Middle frontal gyrus (tissue), 1 donor: Measurements from ENCODE around the gene AUNIP.
"Not testable (repeated sequence)": the region's sequence is repeated elsewhere in the genome, so short reads cannot be mapped to it uniquely, and the experiment has no call there.

Experiments used
- DNase-seq: peaks from one replicate; pipeline ENCODE4 v3.0.0-alpha.2; 2015; ENCODE audit warnings: low spot score; ENCODE audit errors: extremely low spot score

AUNIP gene

GRCh38 chr1:25864434-25864833 is 5.2 kb upstream of the AUNIP start:
- no peak for DNase-seq

- no peak for DNase-seq
Measured at GRCh38 chr1:25863486-25864262, 4.4 kb upstream of the AUNIP start.

- DNase-seq = no peak
Measured at GRCh38 chr1:25862785-25863485, 3.7 kb upstream of the AUNIP start.

- DNase-seq = no peak
Measured at GRCh38 chr1:25861316-25862286, 2.3 kb upstream of the AUNIP start.

- DNase-seq = no peak
Measured at GRCh38 chr1:25858494-25858893, 763 bp downstream of the AUNIP start.

- no peak for DNase-seq
Measured at GRCh38 chr1:25856856-25857255, 2.4 kb downstream of the AUNIP start.

GRCh38 chr1:25854554-25854953 is 4.7 kb downstream of the AUNIP start:
- no peak for DNase-seq

GRCh38 chr1:25848531-25848930 is 10.7 kb downstream of the AUNIP start:
- no peak for DNase-seq

GRCh38 chr1:25847929-25848328 is 11.3 kb downstream of the AUNIP start:
- no peak for DNase-seq

GRCh38 chr1:25845664-25846063 is 13.6 kb downstream of the AUNIP start:
- no peak for DNase-seq

- DNase-seq = no peak
Measured at GRCh38 chr1:25844536-25845337, 14.5 kb downstream of the AUNIP start.

GRCh38 chr1:25843483-25843882 is 15.8 kb downstream of the AUNIP start:
- no peak for DNase-seq

GRCh38 chr1:25839808-25840207 is 19.4 kb downstream of the AUNIP start:
- not testable (repeated sequence) for DNase-seq

GRCh38 chr1:25837262-25837875 is 21.9 kb downstream of the AUNIP start:
- DNase-seq = no peak

- no peak for DNase-seq
Measured at GRCh38 chr1:25836695-25837094, 22.6 kb downstream of the AUNIP start.

- no peak for DNase-seq
Measured at GRCh38 chr1:25834894-25835293, 24.4 kb downstream of the AUNIP start.

- DNase-seq = no peak
Measured at GRCh38 chr1:25833158-25833557, 26.1 kb downstream of the AUNIP start.

GRCh38 chr1:25832336-25833037 is 26.8 kb downstream of the AUNIP start:
- no peak for DNase-seq

GRCh38 chr1:25831569-25832196 is 27.6 kb downstream of the AUNIP start:
- DNase-seq = no peak
